ENCODE results near the gene PIP4K2A.

GRCh38 chr10:22609251-22609650 is 105.1 kb downstream of the PIP4K2A start:
- TF ChIP-seq, protein P1, sequence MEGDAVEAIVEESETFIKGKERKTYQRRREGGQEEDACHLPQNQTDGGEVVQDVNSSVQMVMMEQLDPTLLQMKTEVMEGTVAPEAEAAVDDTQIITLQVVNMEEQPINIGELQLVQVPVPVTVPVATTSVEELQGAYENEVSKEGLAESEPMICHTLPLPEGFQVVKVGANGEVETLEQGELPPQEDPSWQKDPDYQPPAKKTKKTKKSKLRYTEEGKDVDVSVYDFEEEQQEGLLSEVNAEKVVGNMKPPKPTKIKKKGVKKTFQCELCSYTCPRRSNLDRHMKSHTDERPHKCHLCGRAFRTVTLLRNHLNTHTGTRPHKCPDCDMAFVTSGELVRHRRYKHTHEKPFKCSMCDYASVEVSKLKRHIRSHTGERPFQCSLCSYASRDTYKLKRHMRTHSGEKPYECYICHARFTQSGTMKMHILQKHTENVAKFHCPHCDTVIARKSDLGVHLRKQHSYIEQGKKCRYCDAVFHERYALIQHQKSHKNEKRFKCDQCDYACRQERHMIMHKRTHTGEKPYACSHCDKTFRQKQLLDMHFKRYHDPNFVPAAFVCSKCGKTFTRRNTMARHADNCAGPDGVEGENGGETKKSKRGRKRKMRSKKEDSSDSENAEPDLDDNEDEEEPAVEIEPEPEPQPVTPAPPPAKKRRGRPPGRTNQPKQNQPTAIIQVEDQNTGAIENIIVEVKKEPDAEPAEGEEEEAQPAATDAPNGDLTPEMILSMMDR (IDR thresholded peaks at IDR 0.05), result no peak
- TF ChIP-seq POLR2A (IDR thresholded peaks at IDR 0.05), result no peak
- no peak for TF ChIP-seq POLR2AphosphoS5 (IDR thresholded peaks at IDR 0.05)

All from prostate gland (tissue), 2 donors.